GM19238 (cell line): ENCODE results near the gene TCEA3.

Experiments used
- DNase-seq: peaks from one replicate; pipeline ENCODE4 v3.0.0; 2011; ENCODE audit warnings: low spot score; ENCODE audit not compliant: insufficient read length

Gene TCEA3

DNA sequence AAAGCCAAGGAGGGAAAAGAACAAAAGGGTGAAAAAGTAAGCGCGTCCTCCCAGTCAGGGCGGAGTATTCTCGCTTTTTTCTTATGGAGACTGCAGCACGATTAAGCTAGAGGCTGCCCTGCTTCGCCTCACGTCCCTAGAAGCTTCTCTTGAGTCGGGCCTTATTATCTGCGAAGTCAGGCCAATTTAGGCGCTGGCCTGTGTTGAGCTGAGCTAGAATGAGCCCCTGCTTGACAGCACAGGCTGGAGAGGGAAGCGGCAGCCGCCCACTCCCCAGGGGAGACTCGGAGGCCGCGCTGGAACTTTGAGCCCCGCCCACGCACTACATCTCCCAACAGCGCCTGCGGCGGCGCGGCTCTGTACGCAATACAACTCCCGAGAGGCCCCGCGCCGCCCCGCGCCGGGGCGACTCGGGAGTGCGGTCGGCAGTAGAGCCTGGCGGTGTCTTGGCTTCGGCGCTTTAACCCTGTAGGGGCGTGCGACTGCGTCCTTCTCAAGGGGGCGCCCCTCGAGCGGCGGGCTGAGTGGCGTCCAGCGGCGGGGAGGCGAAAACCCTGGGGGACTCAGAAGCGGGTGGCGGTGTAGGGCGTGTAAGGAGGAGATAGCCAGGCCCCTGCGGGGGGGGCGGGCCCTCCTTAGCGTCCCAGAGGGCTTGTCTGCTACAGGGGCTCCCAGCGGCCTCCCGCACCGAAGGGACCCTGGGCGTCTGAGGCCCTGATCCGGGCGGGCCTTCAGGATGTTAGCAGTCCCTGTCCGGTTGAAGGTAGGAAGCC lies 55.8 kb downstream of the TCEA3 start:
- DNase-seq: peak; percentile 73

DNA sequence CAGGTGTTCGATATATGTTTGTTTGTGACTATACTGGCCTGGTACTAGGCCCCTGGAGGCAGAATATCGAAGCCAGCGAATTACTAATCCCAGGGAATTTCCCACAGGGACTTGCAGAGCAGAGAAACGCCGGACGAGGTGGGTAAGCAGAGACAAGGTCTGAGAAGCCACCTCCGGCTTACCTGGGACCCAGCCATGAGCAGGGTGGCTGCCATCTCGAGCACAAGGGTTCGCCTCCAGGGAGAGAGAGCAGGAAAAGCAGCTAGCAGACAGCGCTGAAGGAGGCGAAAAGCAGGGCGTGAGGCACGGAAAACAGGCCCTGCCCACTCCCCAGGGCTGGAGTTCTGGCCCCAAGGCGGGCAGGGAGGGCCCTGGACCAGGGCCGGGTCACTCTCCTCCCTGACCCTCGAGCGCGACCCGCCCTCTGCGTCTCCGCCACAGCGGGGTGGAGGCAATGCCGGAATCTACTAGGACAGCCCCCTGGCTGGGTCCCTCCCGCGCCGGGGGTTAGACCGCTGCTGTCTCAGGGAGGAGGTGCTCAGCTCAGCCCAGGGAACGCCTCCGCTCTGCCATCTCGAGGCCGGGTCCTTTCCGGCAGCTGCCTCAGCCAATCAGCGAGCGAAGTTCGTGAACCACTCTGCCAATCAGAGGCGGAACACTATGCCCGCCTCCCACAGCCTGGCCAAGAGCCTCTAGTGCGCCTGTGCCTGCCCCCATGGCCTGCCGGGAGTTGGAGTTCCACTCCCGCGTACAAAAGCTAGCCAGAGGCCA lies 56.6 kb downstream of the TCEA3 start:
- peak; percentile 97 for DNase-seq

DNA sequence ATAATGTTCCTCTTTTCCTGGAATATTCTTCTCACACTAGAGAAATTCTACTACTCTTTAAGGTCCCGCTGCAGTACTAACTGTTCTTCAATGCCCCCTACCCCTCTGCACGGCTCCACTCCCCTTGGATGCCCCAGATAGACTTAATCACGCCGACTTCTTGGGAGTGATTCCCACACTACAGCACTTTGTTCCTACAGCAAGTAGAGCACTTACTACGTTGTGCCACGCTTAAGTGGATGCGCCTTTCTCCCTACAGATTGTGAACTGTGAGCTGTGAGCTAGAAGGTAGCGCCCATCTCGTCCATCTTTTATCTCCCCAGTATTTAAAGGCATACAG lies 57.1 kb downstream of the TCEA3 start:
- no peak for DNase-seq

DNA sequence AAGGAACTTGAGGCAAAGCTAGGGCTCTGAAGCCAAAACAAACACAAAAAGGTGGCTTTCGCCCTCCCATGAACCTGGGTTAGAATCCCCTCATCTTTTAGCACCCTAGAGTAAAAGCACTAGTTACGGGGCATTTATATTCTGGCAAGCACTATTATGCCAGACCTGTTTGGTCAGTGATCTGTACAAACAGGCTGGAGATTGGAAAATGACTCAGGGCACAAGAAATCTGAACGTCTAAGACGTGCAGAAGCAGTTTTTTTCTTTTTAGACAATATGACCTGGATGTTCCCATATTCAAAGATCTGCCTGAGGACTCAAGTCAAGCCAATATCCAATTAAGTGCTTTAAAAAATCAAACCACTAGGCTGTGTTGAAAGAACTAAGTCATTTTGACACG lies 58.0 kb downstream of the TCEA3 start:
- DNase-seq: no peak

DNA sequence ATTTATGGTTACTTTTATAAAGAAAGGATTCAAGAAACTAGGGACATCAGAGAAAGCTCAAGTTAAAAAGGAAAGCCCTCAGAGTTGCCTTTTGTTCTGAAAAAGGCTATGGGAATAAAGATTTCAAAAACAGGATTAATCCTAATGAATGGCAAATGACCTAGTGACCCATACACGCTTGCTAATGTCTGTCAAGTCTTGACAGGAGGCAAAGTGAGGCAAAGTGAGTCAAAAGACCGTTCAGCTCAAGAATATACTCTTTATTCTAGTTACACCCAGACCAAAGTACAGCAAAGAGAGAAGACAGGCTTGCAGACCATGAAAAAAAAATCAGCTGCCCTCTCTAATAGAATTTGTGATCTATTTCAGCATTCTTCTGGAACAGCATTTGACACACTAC lies 58.4 kb downstream of the TCEA3 start:
- DNase-seq: no peak

DNA sequence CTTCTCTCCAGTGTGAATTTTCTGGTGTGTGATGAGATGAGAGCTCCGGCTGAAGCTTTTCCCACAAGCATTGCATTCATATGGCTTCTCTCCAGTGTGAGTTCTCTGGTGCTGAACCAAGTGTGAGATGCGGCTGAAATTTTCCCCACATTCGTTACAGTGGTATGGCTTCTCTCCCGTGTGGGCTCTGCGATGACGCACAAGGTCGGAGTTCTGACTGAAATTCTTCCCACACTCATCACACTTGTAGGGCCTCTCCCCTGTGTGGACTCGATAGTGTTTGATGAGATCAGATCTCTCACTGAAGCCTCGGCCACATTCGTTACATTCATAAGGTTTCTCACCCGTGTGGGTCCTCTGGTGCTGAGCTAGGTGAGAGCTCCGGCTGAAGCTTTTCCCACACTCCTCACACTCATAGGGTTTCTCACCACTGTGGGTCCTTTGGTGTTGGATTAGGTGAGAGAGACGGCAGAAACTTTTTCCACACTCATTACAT lies 62.3 kb downstream of the TCEA3 start:
- DNase-seq: no peak

DNA sequence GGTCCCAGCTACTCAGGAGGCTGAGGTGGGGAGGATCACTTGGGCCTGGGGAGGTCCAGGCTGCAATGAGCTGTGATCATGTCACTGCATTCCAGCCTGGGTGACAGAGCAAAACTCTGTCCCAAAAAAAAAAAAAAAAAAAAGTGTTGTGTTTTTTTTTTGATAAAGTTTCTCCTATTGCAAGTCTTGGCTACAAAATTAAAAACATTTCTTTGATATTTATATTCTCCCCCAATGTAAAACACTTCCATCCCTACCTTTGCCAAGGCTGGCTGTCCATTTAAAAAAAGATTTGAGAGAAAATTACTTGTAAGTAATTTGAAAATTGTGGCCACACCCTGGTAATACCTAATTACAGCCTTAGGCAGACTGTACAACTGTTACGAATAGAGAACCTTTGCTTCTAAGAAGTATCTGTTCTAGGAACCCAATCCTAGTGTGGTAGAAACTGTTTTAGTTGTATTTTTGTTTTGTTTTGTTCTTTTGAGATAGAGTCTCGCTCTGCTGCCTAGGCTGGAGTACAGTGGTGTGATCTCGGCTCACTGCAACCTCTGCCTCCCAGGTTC lies 66.2 kb downstream of the TCEA3 start:
- no peak for DNase-seq

DNA sequence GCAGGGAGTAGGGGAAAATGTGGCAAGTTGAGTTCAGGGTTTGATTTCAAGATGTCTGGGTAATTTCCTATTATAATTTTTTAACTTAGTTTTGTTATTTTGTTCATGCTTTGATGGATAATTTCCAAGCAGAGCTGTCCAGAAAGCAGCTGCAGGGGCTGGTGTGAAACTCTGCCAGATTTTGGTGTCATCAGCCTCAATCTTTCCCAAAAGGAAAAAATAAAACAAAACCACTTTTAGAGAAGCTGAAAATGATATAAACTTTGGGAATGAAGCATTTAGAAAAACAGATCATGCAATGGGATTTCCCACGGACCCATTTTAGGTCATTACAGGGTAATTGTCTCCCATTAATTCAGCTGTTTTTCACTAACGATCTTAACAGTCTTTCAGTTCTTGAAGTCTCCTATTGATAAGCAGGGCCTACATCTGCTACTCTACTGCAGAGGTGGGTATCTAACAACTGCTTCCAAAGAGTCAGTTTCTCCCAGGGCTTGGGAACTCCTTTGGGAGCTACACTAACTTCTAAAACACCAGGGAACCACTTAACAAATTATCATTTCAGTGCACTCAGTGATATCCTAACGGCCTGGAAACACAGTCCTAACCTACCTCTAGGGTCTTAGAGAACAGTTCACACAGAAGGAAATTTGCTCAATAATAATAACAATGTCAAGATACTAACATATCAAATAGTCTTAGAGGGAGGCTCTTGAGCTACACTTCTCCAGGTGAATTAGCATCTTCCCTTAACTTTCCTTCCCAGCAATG lies 67.2 kb downstream of the TCEA3 start:
- no peak for DNase-seq

DNA sequence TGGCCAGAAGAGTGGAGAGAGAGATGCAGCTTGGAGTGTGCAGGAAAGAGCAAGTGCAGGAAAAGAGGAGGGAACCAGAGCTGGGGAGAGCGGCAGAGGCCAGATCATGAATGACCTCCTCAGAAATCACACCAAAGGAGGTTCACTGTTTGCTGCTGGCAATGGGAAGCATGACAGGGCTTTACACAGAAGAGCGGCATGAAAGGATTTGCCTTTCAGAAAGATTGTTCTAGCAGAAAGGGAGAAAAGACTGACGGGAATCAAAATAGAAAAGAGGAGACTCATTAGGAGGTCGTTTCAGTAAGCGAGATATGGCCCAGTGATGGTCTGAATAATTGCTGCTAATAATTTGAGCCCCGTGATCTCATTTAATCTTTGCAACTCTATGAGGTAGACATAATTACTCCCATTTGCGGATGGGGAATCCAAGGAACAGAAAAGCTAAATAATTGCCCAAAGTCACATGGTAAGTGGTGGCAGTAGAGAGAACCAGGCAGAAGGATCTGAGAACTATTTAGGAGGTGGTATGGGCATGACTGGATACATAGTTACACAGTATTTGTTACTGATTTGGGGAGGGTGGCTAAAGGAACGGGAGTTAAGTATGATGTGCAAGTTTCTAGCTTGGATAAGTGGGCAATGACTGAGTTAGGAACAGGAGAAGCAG lies 67.9 kb downstream of the TCEA3 start:
- no peak for DNase-seq

DNA sequence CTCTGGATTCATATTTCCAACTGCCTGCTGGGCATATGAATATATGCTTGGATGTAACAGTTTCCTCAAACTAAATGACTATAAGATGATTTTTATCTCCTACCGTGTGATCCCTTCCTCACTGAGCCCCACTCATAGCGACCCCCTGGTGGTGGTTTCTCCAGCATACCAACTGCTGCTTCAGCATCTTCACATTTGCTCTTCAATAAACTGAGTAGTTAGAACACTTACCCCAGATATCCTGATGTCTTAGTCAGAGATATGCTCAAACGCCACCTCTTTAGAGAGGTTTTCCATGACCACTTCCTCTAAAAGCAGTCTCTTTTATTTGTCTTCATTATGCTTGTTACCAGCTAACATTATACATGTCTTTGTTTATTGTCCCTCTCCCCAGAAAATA lies 70.3 kb downstream of the TCEA3 start:
- no peak for DNase-seq

DNA sequence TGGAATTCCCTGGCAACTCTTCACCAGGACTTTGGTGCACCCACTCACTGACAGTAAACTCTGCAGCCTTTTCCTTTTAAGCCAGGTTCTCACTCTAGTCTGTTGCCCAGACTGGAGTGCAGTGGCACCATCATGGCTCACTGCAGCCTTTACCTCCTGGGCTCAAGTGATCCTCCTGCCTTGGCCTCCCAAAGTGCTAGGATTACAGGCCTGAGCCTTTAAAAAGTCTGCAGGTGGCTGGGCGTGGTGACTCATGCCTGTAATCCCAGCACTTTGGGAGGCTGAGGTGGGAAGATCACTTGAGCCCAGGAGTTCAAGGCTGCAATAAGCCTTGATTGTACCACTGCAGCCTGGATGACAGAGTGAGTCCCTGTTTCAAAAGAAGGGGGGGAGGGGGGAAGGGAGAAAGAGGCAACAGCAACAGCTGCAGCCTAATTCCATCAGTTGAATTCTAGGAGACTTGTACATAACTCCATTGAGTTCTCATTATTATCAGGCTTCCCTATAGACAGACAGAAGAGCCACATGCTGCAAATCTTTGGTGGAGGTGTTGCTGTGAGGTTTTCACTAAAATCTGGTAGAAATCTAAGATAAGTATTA lies 72.4 kb downstream of the TCEA3 start:
- no peak for DNase-seq

DNA sequence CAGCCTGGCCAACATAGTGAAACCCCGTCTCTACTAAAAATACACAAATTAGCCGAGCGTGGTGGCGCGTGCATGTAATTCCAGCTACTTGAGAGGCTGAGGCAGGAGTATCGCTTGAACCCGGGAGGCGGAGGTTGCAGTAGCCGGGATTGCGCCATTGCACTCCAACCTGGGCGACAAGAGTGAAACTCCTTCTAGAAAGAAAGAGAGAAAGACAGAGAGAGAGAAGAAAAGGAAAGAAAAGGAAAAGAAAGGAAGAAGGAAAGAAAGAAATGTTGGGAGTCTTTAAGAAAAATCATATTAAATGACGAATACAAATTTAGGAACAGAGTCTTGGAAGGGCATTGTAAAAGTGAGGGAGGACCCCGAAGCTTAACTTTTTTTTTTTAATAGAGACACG lies 78.6 kb downstream of the TCEA3 start:
- DNase-seq: no peak

DNA sequence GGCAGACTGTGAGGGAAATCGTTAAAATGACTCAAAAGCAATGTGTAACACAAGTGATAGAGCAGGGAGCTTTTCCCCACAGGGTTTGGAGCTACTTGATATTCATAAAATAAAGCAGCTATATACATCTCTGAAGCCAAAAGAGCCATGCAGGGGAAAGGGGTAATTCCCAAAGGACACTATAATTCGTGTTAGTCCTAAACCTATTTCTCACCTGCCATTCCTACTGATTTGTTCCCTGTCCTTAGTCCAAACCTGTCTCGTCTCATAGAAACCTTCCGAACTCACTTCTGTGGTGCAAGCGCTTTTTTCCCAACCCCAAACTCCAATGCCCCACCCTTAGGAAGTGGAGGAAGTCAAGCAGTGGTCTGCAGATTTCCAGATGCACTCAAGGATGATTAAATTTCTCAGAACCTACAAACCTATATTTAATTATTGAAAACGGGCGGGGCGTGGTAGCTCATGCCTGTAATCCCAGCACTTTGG lies 79.5 kb downstream of the TCEA3 start:
- DNase-seq: no peak

DNA sequence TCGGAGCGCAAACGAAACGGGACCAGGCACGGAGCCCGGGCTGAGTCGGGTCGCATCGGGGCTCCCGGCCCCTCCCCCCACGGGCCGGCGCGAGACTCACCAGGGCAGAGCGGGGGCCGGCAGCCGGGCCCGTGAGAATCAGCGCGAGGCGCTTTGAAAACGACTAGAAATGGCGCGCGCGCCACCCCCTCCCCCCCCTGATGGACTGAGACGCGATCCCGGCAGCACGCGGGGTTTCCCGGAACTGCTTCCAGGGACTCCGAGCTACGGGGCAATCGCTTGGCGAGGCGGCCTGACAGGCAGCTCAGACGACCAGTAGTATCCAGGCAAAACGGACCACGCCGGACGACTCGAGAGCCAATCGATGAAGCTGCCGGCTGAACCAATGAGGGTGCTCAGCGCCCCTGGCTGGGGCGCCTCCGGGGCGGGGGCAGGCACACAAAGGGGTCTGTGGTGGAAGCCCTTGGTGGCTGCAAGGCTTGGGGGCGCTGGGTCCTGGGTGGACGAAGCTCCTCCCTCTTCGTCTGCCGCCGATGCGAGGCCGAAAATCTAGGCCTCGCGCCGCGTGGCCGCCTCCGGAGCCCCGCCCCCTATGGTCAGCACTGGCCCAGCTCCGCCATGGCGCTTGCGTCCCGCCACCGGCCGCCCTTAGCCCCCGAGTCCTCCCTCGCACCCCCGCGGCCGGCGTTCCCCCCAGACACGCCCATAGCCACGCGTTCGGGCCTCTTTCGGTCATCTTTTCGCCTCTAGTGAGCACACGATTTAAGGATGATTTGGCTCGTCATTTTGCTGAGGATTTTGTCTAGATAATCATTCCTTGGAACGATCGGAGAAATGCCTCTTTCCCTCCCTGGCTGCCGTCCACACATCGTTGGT lies 80.2 kb downstream of the TCEA3 start, which contains the start of gene HNRNPR:
HNRNPR (minus strand) TSS at position 174 of the 876 bp plus-strand sequence. CDS start 3,276 bp downstream, outside the sequence.
- DNase-seq: peak; percentile 99

DNA sequence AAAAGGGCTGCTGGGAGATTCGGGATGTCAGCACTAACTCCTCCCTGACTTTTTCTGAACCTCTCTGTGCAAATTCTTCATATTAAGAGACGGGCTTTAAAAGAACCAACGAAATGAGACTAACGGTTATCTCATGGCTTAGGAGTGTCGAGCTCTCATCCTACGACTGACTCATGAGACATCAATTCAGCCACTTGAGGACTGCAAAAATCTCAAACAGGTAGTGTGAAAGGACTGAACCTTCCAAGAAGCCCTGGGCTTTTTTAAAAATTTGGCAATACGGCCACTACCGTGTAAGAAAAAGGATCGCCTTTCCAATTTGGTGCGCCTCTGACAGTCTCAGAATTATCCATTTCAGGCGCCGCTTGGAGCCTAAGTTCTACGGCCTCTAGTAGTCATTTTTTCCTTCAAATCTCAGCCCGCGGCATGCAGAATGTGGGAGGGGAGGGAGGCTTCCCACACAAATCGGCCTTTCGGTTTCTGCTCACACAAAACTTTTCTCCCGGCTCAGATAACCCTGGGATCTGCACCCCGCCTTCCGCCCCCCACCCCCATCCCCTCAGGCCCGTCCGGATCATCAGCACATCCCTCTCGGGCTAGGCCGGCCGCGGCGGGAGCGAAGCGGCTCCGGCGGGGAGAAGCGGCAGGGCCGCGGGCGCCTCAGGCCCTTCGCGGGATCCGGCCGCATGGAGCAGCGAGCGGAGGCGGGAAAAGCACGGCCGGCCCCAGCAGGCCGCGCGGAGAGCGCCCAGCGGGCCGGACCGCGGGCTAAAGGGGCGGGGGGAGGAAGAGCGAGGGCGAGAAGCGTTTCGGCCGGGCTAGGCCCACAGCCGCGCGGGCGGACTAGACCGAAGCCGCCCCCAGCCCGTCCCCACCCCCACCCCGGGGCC lies 81.1 kb downstream of the TCEA3 start:
- peak; percentile 5 for DNase-seq

DNA sequence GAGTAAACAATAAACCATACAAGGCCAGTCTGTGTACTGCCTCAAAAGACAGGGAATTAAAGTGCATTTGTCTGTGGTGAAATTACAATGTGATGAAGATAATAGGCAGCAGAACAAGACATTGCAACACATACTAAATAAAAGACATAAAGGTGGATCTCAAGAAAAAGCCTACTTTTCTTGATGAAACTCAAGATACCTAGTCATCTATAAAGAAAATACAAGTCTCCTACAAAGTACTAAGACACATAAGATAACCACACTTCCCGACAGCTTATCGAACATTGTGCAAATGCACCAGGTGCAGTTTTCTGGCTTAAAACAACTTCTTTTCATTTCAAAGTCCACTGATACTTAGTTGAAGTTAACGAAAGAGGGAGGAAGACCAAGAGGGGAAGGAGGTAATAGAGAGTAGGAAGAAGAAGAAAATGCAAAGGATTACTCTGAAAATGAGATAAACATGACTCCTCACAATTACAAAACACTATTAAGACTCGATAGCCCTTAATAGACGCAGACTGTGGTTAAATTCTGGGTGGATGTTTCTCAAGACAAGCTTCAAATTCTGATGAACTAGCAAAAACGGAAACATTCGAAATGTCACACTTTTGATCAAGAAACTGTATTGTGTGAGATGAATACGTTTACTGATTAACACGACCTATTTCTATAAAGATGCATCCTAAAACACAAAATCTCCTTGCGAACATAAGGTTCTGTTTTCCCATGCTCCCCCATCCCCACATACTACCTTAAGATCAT lies 82.4 kb downstream of the TCEA3 start:
- DNase-seq: no peak

DNA sequence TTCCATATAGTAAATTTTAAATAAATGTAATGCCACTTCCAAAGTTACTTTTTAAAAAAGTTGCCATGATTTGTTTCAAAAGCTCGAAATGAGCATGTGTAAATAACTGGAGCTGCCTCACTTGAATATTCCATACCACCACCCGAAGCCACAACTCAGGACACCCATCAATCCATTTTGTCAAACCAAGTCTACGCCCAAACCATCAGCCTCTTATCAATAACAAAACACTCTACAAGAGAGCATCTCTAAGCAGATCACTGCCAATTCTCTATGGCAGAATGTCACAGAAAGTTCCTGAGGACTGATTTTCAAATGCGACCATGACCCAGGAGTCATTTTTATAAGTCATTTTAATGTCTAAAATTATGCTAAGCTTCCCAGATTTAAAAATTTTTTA lies 84.9 kb downstream of the TCEA3 start:
- no peak for DNase-seq

DNA sequence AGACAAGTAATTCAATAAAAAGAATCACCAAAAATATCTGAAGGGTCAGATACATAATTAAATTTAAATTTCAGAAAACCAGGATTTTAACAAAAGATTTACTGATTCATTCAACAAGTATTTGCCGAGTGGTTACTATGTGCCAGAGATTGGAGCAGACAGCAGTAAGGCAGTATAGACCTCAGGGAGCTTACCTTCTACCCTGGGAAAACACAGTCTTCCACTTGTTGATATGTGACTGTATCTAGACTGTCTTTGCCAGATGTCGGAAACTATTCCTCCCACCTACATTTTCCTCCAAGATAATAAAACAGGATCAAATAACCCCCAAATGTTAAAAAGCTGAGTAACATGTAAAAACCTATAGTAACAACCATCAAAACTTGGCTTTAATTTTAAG lies 86.7 kb downstream of the TCEA3 start:
- DNase-seq: no peak
